Neural progenitor cell (in vitro differentiated cells): ENCODE measurements around the gene KLHL17.

ENCODE experiments used
- CTCF ChIP-seq: fragments of 200-600 bp; sonication (generic); IDR thresholded peaks from 2 replicates; pipeline ENCODE4 v1.5.1; 2017; ENCODE audit warnings: antibody characterized with exemption, mild to moderate bottlenecking
- EZH2 ChIP-seq: fragments of 200-600 bp; sonication (generic); IDR thresholded peaks from 2 replicates; pipeline ENCODE4 v1.6.1; 2017; ENCODE audit warnings: antibody characterized with exemption, mild to moderate bottlenecking, moderate library complexity

GRCh38 chr1:935751-936231 is 24.6 kb upstream of the KLHL17 start:
- TF ChIP-seq CTCF (no peak), EZH2 (peak; percentile 84)
